Measurements from ENCODE around the gene DNAH14. TPM values are rescaled to one million over a fixed set of nuclear protein-coding genes. Genes with fewer than 3 reads are reported as not detected.

DNAH14 gene
- total and polyA plus RNA-seq, 9 of the 15 experiments (the other 6 are each of a cell fraction or from before 2014, with no cell fraction given), result 58.4 to 142 (median 98.4) TPM

DNA sequence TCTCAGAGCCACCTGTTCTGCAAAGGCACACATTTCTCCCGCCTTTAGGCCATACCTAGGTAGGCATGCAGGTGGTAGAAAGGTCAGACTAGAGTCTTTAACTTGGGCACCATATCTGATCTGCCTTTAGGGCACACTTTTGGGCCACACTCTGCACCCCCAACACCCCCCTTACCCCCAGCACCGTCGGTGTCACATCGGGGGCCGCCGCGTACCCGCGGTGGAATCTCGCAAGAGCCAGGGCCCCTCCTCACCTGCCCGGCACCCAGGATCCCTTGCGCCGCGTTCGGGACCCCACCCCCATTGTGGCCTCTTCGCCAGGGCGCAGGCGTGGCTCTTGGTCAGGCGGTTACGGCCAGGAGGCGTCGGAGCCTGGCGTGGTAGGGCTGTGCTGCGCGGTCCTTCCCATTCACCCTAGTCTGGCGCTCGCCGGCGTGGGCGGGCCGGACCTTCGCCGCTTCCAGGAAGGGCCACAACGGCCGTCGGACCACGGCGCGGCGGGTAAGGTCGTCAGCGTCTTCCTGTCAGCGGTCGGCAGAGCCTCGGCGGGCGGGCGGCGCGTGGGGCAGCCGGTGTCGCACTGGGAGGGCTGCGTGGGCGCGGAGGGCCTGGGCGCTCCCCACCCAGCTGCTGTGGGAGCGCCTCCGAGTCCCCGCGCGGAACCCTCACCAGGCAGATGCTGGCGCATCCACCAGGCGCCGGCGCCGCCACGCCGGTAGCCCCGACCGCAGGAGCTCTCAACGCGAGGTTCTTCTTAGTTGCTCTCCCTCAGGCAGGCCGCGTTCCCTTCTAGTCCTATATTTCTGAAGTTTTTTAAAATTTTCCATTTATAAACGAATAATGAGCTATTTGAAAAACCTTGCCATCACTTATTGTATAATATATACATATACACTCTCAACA is at the start of gene DNAH14 (continued):
- TF ChIP-seq KDM4B (IDR thresholded peaks at IDR 0.05; ENCODE audit: borderline replicate concordance in 2 of 2, low read depth in 1 of 2), result no peak; a peak in 1 of 4 replicates
- no peak for TF ChIP-seq ZNF507 (tag; conservative IDR thresholded peaks at IDR 0.05)
- TF ChIP-seq, protein P1, sequence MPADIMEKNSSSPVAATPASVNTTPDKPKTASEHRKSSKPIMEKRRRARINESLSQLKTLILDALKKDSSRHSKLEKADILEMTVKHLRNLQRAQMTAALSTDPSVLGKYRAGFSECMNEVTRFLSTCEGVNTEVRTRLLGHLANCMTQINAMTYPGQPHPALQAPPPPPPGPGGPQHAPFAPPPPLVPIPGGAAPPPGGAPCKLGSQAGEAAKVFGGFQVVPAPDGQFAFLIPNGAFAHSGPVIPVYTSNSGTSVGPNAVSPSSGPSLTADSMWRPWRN (IDR thresholded peaks at IDR 0.05; ENCODE audit: low read depth), result no peak
- no peak for TF ChIP-seq ZNF699 (CRISPR knock-in tag; IDR thresholded peaks at IDR 0.05; ENCODE audit: insufficient replicate concordance)
- peak; percentile 83 for TF ChIP-seq GABPB1 (CRISPR knock-in tag; IDR thresholded peaks at IDR 0.05)
- TF ChIP-seq, protein P2, sequence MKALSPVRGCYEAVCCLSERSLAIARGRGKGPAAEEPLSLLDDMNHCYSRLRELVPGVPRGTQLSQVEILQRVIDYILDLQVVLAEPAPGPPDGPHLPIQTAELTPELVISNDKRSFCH (CRISPR knock-in tag; IDR thresholded peaks at IDR 0.05), result no peak
- TF ChIP-seq, protein P2 (tag; IDR thresholded peaks at IDR 0.05), result 0 out of 2 replicates have a peak, but pooled peaks have one; percentile 57
- peak; percentile 95 for TF ChIP-seq SUPT5H (IDR thresholded peaks at IDR 0.05)
- TF ChIP-seq ZKSCAN3 (CRISPR knock-in tag; IDR thresholded peaks at IDR 0.05), result no peak
- no peak for TF ChIP-seq STAT5B (CRISPR knock-in tag; IDR thresholded peaks at IDR 0.05)
- TF ChIP-seq, protein P3, sequence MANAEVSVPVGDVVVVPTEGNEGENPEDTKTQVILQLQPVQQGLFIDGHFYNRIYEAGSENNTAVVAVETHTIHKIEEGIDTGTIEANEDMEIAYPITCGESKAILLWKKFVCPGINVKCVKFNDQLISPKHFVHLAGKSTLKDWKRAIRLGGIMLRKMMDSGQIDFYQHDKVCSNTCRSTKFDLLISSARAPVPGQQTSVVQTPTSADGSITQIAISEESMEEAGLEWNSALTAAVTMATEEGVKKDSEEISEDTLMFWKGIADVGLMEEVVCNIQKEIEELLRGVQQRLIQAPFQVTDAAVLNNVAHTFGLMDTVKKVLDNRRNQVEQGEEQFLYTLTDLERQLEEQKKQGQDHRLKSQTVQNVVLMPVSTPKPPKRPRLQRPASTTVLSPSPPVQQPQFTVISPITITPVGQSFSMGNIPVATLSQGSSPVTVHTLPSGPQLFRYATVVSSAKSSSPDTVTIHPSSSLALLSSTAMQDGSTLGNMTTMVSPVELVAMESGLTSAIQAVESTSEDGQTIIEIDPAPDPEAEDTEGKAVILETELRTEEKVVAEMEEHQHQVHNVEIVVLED (CRISPR knock-in tag; IDR thresholded peaks at IDR 0.05), result peak; percentile 72
- TF ChIP-seq SMC3 (conservative IDR thresholded peaks at IDR 0.05; ENCODE audit: insufficient read depth, low read depth, low read length), result no peak
- TF ChIP-seq MYNN (IDR thresholded peaks at IDR 0.05), result 0 out of 2 replicates have a peak, but pooled peaks have one; percentile 50
- no peak for TF ChIP-seq MYNN (CRISPR knock-in tag; IDR thresholded peaks at IDR 0.05)
- TF ChIP-seq, protein P4, sequence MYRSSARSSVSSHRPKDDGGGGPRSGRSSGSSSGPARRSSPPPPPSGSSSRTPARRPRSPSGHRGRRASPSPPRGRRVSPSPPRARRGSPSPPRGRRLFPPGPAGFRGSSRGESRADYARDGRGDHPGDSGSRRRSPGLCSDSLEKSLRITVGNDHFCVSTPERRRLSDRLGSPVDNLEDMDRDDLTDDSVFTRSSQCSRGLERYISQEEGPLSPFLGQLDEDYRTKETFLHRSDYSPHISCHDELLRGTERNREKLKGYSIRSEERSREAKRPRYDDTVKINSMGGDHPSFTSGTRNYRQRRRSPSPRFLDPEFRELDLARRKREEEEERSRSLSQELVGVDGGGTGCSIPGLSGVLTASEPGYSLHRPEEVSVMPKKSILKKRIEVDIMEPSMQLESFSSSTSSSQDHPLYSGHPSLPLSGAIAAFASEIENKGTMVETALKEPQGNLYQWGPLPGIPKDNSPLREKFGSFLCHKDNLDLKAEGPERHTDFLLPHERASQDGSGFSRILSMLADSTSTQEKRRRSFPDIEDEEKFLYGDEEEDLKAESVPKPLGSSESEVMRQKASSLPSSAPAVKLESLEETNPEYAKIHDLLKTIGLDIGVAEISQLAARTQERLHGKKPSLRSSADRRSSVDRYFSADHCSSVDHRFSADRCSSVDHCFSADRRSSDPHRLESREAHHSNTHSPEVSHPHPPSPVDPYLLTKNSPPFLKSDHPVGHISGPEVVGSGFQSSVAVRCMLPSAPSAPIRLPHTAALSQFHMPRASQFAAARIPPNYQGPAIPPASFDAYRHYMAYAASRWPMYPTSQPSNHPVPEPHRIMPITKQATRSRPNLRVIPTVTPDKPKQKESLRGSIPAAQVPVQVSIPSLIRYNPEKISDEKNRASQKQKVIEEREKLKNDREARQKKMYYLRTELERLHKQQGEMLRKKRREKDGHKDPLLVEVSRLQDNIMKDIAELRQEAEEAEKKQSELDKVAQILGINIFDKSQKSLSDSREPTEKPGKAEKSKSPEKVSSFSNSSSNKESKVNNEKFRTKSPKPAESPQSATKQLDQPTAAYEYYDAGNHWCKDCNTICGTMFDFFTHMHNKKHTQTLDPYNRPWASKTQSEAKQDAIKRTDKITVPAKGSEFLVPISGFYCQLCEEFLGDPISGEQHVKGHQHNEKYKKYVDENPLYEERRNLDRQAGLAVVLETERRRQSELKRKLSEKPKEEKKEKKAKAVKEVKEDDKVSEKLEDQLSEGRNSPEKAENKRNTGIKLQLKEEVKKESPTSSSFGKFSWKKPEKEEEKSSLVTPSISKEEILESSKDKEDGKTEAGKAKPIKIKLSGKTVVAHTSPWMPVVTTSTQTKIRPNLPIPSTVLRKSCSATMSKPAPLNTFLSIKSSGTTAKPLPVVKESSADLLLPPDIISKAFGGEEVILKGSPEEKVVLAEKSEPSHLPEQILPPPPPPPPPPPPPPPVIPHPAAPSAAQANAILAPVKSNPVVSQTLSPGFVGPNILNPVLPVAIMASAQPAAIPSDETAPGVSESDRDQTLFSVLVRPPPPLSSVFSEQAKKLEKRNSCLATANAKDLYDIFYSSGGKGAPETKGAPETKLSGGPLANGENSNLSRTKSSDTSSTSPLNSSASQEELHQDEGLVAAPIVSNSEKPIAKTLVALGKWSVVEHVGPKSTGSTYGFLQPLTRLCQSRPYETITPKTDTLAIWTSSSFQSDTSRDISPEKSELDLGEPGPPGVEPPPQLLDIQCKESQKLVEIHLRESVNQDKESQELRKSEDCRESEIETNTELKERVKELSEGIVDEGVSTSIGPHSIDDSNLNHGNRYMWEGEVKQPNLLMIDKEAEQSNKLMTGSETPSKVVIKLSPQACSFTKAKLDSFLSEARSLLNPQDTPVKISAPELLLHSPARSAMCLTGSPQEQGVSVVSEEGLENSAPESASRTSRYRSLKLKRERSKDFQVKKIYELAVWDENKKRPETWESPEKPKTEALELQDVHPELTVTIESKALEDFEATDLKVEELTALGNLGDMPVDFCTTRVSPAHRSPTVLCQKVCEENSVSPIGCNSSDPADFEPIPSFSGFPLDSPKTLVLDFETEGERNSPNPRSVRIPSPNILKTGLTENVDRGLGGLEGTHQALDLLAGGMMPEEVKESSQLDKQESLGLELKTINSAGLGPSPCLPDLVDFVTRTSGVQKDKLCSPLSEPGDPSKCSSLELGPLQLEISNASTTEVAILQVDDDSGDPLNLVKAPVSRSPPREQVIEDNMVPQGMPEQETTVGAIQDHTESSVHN (IDR thresholded peaks at IDR 0.05; ENCODE audit: borderline replicate concordance in 1 of 2, low read depth in 1 of 2), result no peak
- peak; percentile 99 for TF ChIP-seq L3MBTL2 (IDR thresholded peaks at IDR 0.05)
- no peak for TF ChIP-seq ILF3 (IDR thresholded peaks at IDR 0.05; ENCODE audit: borderline replicate concordance)

Data from K562 (cell line).